HG03066 (cell line): ENCODE data around the gene CDKL5.

Experiments
- ATAC-seq: cut with Tn5 transposase; IDR thresholded peaks from one replicate; pipeline ENCODE4 v1.9.1; 2021; ENCODE audit warnings: low read depth; ENCODE audit not compliant: unreplicated experiment

The CDKL5 gene

DNA sequence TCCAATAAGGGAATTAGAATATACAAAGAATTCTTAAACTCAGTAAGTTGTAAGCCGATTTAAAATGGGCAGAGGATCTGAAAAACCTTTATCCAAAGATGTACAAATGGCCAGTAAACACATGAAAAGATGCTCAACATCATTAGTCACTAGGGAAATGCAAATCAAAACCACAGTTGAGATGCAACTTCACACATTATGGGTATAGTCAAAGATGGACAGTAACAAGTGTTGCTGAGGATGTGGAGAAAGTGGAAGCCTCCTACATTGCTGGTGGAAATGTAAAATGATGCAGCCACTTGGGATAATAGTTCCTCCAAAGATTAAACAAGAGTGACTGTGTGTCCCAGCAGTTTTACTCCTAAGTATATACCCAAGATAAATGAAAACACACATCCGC lies 213.9 kb downstream of the CDKL5 start:
- ATAC-seq, result no peak

DNA sequence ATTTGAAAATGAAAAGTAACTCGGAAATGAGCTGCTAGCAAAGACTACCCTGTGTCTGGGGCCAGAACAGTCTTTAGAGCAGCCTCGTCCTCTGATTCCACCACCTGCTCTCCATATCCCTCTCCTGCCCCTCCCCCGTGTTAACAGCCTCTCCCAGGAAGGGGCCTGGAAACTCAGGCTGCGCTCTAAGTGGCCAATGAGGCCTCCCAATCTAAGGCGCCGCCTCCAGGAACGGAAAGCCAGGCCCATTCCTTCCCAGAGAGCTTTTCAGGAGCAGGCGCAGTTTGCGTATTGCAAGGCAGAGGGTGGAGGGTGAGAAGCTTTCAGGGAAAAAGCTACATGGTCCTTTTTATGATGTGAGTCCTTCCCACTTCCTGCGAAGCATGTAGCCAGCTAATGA lies 215.3 kb downstream of the CDKL5 start:
- ATAC-seq, result no peak

DNA sequence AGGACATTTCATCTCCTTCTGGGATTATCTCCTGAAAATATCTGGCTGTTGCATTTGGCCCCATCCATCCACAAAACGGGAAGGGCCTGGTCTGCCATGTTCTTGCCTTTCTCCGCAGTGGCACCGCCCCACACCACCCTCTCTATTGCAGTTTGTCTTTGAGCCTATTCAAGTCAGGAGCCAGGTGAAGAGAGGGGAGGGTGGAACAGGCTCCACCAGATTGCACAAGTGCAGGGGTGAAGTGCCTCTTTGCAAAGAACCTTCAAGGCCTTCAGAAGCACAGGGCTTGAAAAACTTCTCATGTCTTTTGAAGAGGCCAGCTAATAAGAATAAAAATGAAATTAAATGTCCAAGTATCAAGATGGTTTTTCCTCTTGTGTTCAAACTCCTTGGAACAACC lies 217.8 kb downstream of the CDKL5 start:
- ATAC-seq, result no peak

DNA sequence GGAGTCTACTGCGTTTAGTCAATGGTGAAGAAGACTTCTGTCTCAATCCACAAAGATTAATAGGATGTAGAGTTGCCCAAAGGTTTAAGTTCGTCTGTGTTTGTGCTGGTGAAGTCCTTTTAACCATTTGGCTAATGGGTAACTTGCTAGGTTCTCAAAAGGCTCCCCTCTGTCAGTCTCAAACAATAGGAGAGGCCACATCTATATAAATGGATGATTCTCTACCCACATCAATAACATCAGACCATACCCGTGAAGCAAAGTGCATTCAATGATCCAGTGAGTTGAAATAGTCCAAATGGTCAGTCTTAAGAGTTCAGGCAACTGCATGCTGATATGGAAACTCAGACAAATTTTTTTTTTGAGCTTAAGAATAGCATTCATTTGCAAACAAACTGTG lies 218.4 kb downstream of the CDKL5 start:
- ATAC-seq, result no peak

DNA sequence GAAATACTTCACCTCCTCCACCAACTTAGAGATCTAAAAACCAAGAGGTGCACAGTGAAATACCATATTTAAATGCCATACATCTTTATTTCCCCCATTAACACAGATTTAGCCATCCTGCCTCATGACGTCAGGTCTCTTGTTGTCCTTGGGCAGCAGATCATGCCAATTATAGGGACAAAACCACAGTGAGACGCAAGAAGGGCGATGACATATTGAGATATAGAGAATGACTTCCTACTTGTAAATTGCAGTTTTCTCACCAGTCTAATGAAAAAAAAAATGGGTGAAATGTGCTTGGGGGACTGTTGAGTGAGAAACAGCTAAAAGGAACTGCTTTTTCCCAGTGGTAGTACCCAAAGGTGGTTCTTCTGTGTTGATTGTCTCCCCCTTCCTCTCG lies 222.2 kb downstream of the CDKL5 start:
- ATAC-seq, result no peak

DNA sequence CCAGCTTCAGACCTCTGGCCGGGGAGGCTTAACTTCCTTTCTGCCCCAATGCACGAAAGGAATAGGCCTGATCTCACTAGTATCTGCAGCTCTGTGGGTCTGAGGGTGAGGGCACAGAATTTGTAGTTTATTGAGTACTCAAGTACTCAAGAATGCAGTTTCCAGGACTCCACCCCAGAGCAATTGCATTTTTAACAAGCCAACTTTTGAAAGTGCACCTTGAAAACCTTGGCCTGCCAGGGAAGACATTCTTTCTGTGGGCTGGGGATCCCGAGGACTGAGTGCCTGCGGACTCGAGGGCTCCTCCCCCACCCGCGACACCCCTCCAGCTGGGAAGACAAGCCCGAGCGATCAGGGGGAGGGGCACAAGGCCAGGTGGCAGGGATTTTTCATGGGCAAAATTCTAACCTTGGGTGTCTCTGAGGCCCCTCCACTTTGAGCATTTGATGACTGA lies 224.1 kb downstream of the CDKL5 start:
- ATAC-seq, result no peak

DNA sequence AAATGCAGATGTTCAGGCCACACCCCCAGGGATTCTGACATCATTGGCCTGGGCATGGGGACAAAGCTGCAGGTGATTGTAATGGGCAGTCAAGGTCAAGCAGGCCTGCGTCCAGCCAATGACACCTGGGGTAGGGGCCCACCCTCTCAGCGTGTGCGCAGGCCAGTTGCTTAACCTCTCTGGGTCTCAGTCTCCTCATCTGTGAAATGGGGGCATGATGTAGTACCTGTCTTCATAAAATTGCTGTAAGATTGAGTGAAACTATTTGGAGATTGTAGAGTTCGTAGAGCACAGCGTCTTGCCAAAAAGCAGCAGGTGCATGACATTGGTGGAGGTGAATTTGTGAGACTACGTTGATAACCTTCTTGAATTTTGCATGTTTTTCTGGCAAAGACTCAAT lies 225.3 kb downstream of the CDKL5 start:
- no peak for ATAC-seq

DNA sequence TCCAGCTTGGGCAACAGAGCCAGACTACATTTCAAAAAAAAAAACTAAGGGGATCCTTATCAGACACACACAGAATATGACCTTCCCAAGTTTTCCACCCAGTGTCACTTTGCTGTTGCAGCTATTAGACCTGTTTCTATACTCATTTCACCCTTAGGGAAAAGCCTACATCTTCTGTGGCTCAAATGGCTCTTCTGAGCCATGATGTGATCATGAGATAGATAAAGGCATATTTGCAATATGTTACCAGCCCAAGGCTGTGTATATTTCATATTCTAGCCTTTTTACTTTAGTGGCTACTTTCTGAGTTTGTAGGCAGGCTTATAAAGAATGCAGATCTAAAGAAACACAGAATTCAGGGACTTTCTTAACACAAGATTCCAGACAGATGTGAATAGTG lies 227.2 kb downstream of the CDKL5 start:
- ATAC-seq, result no peak

DNA sequence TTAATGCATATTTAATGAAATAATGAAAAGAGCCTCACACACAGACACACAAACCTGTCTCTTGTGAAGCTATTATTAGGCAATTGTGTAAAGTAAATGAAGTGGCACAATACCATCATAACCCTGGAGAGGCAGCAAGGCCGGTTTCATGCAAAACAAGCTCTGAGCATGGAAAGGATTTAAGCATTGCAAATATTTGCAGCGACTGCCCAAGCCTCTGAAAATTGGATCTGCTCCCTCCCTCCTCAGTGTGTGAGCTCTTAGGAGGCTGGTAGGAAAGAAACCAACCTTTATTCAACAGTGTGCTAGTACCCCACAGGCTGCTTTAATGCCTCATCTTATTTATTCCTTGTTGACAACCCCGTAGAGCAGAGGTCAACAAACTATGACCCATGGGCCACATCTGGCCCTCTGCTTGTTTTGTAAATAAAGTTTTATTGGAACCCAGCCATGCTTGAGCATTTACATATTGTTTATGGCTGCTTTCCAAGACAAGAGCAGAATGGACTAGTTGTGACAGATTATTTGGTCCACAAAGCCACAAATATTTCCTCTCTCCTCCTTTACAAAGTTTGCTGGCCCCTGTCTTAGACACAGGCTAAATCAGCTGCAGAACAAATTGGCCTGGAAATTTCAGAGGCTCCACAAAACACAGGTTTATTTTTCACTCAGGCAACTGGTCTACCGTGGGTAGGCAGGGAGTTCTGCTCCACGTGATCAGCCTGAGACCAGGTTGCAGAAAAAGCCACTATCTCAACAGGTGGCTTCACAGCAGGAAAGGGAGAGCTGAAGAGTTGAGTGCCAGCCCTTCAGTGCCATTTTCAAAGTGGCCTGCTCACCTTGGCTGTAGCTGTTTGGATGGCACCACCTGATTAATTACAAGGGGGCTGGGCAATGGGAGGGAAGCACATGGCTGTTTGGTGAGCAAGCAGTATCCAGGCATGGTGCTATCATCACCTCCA lies 229.7 kb downstream of the CDKL5 start:
- no peak for ATAC-seq

DNA sequence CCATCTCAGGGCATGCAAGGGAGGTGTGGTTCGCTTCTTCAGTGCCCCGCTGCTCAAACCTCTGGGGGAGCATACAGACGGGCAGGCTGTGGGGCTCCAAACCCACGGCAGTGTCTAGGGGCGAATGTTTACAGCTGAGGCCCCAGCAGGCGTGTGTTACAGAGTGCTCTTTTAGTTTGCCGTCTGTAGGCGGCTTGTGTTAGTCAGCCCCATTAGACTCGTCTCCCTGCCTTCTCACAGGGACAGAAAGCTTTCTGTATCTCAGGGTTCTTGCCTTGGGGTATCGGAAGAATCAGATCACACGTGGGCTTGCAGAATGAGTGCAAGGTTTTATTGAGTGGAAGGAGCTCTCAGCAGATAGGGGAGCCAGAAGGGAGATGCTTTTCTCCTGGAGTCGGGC lies 235.9 kb downstream of the CDKL5 start:
- no peak for ATAC-seq

DNA sequence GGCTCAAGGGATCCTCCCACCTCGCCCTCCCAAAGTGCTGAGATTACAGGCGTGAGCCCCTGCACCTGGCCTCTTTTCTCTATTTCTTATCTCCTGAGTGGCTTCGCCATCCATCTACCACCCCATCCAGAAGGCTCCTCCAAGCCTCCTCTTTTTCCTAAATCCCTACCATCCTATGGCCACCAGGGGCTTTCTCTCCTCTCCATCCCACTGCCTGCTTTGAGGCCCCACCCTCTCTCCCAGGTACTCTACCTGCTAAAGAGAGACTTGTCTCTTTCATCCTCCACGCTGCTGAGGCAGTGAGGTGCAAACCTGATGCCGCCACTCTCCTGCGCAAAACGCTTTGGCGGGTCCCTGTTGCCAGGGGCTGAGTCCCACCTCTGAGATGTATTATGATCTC lies 239.5 kb downstream of the CDKL5 start:
- ATAC-seq, result no peak

DNA sequence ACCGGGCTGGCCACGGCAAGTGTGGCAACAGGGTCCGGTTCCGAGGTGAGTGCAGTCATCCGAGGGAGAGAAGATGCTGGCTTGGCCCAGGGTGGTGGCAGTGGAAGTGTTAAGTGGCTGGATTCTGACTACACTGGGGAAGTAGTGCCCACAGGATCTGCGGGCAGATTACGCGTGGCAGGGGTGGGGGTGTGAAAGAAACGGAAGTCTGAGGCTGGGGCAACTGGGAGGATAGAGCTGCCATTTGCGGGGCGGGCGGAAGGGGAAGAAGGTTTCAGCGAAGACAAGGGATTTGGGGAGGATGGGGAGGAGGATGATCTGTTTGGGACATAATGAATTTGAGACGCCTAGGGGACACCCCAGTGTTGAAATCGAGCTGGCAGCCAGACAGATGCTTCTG lies 241.2 kb downstream of the CDKL5 start:
- no peak for ATAC-seq

DNA sequence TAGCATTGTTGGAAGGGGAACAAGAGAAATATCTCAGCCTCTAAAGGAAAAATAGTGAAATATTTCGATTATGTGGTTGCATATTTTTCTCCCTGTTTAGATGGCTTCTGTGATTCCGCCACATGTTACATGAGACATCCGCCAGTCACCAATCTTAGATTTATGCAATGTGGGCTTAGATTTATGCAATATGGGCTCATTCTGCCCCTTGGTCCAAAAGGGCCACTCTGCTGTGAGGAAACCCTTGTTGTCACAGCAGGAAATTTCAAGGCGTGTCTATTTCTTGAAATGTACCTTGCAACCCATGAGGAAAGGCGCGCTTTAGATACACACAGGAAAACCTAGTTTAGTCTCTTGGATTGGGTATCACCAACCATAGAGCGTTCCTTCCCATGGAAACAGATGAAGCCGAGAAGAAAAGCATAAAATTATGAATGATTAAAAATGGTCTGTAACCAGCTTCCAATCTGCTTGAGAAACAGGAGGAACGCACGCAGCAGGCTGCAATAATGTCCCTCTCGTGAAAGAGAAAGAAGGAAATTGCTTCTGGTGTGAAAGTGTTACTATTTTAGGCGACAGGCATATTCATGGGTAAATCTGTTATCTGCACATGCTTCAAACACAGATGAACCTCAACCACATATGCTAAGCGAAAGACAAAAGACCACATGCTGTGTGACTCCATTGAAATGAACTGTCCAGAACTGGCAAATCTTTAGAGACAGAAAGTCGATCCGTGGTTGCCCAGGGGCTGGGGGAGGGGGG lies 242.8 kb downstream of the CDKL5 start:
- no peak for ATAC-seq

DNA sequence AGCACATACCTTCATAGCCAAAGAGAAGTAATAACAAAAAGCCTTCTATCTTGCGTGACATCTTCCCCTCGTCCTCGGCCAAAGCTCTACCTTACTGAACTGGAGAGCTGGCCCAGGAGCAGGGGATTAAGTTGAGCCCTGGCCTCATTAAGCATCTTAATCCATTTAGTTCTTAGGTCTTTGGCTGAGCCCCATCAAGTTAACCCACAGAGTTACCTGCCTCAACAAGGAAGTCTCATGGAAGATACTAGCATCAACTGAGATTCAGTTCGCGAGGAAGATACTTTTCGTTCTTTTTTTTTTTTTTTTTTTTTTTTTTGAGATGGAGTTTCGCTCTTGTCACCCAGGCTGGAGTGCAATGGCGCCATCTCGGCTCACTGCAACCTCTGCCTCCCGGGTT lies 246.6 kb downstream of the CDKL5 start, which contains the start of gene RS1:
Gene RS1 (minus strand): TSS at position 101 of the 400 bp plus-strand sequence. CDS start 40 bp downstream, at position 61.
- ATAC-seq, result no peak

DNA sequence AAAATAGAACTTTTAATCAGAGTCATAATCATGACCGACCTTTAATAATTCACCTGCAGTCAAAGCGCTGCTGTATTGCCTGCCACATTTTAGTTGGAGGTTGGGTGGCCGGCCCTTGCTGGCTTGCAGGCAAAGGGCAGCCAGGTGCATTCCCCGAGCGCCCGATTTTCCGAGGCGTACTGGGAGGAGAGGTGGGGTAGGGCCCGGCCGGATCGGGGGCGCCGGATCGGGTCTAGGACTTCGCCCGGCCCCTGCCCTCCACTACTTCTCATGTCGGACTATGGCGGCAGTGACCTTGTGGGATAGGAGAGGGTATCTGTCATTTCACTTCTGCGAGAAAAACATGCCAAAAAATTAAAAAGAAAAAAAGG lies 249.0 kb downstream of the CDKL5 start:
- ATAC-seq, result peak; percentile 43

DNA sequence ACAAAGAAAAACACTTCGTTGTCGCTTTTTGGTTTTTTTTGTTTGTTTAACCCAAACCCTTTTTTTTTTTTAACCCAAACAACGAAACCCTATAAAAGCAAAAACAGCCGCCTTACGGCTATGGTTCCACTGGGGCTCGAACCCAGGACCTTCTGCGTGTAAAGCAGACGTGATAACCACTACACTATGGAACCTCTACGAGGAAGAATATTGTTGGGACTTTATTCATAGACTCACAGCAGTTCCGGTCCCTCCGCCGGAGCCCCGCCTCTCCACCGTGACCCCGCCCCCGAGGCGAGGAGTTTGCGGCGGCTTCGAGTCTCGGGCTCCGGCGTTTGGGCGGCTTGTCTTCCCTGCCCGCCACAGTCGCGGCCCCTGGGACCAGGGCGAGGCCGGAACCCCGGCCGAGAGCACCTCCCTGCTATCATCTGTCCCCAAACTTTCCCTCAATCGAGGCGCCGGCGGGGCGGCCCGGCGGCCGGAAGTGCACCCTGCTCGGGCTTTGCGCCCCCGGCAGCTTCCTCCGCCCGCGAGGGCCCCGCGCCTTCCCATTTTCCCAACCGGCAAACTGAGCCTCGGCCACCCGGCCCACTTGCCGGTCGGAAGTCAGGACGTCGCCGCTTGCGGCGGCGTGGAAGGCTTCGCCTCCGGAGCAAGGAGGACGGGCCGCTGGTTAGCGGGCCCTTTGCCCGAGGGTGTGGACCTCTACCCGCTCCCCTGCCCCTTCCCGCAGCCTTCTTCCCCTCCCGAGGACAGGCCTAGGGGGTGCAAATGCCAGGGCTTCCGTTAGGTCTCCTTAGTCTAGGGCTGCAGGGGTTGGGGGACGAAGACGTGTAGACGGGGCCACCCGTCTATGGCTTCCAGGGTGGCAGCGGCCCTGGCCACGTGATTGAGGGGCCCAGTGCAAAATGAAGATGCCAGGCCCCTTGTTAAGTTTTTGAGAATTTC lies 249.7 kb downstream of the CDKL5 start:
- peak; percentile 83 for ATAC-seq

DNA sequence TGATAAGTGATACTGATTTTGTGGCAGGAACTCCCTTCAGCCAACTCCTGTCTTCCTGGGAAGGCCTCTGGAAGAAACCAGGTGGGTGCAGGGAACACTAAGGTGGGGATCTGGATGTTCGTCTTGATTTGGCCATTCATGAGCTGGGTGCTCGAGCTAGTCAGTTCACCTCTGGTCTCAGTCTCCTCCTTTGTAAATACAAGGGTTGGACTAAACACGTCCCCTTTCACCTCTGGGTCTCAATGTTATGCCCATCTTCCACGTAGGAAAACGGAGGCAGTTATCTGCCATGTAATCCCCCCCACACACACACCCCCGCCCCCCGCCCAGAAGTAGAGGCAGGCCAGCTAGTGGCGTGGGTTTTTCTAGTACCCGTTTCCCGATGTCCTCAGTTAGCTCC lies 250.6 kb downstream of the CDKL5 start:
- no peak for ATAC-seq

DNA sequence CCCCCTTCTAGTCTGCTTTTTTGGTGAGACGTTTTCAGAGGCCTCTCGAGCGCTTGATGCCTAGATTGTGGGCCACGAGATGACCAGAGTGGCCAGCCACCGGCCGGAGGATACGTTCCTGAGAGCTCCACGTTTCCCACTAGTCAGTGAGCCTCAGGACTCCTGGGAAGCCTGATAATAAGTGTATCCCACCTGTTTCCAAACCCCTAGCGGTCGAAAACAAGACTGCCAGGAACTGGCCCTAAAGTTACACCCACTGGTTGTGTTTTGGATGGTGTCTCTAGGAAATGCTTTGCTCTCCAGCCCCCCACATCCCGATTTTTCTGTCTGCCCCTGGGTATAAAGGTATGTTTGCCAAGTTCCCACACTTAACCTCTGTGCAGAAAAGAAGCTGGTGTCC lies 251.1 kb downstream of the CDKL5 start:
- ATAC-seq, result no peak

DNA sequence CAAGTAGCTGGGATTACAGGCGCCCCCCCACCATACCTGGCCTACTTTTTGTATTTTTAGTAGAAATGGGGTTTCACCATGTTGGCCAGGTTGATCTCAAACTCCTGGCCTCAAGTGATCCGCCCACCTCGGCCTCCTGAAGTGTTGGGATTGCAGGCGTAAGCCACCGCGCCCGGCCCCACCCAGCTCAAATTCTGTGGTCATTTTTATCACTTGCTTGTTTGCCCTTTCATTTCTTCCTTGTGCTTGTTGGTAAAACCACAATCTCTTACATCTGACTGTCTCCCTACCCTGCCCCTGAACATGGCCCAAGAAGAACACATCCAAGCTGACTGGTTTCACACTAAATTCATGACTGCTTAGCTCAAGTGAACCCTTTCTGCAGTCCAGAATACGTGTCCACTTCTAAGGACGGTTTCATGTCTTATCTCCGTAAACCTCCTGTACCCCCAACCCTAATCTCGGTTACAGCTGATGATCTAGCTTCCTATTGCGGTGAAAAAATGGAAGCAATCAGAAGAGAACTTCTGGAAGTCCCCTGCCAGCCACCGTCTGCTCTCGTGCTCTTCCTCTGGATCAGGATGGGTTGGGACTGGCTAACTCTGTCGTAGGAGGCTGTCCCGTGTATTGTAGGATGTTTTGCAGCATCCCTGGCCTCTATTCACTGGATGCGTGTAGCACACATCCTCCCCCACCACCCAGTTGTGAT lies 251.9 kb downstream of the CDKL5 start:
- ATAC-seq, result no peak

DNA sequence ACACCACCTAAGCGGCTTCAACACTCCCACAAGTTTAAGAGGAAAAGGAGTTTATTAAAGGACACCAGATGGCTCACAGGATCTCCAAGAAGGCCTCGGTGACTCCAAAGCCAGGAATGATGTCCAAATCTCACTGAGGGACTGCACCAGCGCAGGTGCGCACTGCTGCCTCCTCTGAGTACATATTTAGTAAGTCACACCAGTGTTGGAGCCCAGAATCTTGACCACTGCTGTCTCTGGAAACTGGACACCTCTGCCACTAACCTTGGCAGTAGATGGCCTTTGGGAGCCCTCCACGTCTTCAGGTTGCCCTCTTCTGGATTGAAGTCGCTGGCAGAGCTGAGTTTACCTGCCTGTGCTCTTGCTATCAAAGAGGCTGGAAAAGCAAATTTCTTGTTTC lies 256.6 kb downstream of the CDKL5 start:
- no peak for ATAC-seq
